Smooth muscle cell (in vitro differentiated cells): ENCODE measurements around the gene C16orf46. TPM values are rescaled to one million over a fixed set of nuclear protein-coding genes. Genes with fewer than 3 reads are reported as not detected.
A peak's percentile ranks its signal among the peaks of the same experiment; 100 is the strongest.

Experiments
- DNase-seq: peaks from one replicate; lab custom pipeline; 2025; ENCODE audit not compliant: unreplicated experiment; lab: John Stamatoyannopoulos, UW
- H2AFZ ChIP-seq: fragments of 200-600 bp; sonication (generic); 2 replicates; pipeline ENCODE4 v1.6.0; 2016; ENCODE audit warnings: antibody characterized with exemption, low read depth, mild to moderate bottlenecking
- H3F3A ChIP-seq: fragments of 200-600 bp; sonication (generic); 2 replicates; pipeline ENCODE4 v1.6.0; 2017; ENCODE audit warnings: antibody characterized with exemption, low read depth
- H3K27ac ChIP-seq: fragments of 200-600 bp; sonication (generic); 2 replicates; pipeline ENCODE4 v1.5.1; 2016; ENCODE audit warnings: low read depth, mild to moderate bottlenecking
- H3K27me3 ChIP-seq: fragments of 200-600 bp; sonication (generic); 2 replicates; pipeline ENCODE4 v1.6.1; 2016; ENCODE audit warnings: low read depth, mild to moderate bottlenecking
- H3K36me3 ChIP-seq: fragments of 200-600 bp; sonication (generic); 2 replicates; pipeline ENCODE4 v1.5.1; 2016; ENCODE audit warnings: low read depth
- H3K4me1 ChIP-seq: fragments of 200-600 bp; sonication (generic); 2 replicates; pipeline ENCODE4 v1.5.1; 2016; ENCODE audit warnings: low read depth
- H3K4me2 ChIP-seq: fragments of 200-600 bp; sonication (generic); 2 replicates; pipeline ENCODE4 v1.6.0; 2016; ENCODE audit warnings: mild to moderate bottlenecking
- H3K4me3 ChIP-seq: fragments of 200-600 bp; sonication (generic); 2 replicates; pipeline ENCODE4 v1.5.1; 2016; ENCODE audit warnings: mild to moderate bottlenecking
- H3K79me2 ChIP-seq: fragments of 200-600 bp; sonication (generic); 2 replicates; pipeline ENCODE4 v1.6.0; 2016; ENCODE audit warnings: low read depth, mild to moderate bottlenecking
- H3K9ac ChIP-seq: fragments of 200-600 bp; sonication (generic); 2 replicates; pipeline ENCODE4 v1.6.0; 2016; ENCODE audit warnings: low read depth
- H3K9me3 ChIP-seq: fragments of 200-600 bp; sonication (generic); replicated peaks from 2 replicates; pipeline ENCODE4 v1.5.1; 2016; ENCODE audit warnings: low read depth
- H4K20me1 ChIP-seq: fragments of 200-600 bp; sonication (generic); 2 replicates; pipeline ENCODE4 v1.6.0; 2016; ENCODE audit warnings: low read depth
- WGBS: methylation state at CpG from one replicate; pipeline ENCODE4 v1.1.7; 2016; ENCODE audit warnings: low lambda C conversion rate; 5-methylcytosine and 5-hydroxymethylcytosine counted together
- polyA plus RNA-seq: library from polyadenylated mRNA; unstranded; fragments of >200 nt; fragmentation: Nextera tagmentation; extraction: Ambion mirVana; gene quantifications from 2 replicates; pipeline ENCODE4 v1.2.1, GENCODE V29; 2016
- total RNA-seq: library from RNA; depleted of rRNA; stranded (reverse); fragments of >200 nt; gene quantifications from 2 replicates; pipeline ENCODE4 v1.2.3, GENCODE V29; 2014
- TF ChIP-seq, protein P1 (sequence below): fragments of 200-600 bp; sonication (generic); IDR thresholded peaks from 2 replicates; pipeline ENCODE4 v1.5.1; 2017; ENCODE audit warnings: borderline replicate concordance, mild to moderate bottlenecking, antibody characterized with exemption; ENCODE audit not compliant: insufficient read depth, poor library complexity, severe bottlenecking

Gene C16orf46
- total and polyA plus RNA-seq, 2 experiments from 2014 or later: 0.76 to 1.1 TPM

DNA sequence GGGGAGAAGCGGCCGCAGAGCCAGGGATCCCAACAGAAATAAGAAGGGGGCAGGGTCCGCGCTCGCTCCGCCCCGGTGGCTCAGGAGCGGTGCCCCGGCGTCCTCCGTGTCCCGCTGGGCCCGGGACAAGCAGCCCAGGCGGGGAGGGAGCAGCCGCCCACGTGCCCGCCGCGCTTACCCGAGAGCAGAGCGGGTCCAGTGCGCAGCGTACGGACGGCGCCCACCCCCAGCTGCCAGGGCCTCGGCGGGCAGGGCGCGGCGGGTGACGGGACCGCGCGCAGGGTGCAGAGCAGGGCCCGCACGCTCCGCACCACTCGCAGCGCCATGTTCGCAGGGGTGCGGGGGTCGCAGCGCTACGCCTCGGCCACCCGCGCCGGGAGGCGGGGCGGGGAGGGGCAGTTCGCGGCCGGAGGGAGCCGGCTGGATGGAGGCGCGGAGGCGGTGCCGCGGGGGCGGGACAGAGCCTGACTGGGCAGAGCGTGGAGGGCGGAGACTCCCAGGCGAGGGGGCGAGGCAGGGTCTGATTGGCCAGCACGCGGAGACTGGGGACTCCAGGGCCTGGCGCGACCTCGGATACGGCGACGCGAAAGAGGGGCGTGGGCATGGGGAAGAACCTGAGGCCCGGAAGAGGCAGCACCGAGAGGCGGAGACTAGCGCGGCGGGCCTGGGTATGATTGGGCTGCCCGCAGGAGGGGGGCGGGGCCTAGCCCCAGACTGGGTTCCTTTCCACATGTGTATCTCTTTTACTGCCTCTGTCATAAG is 19.1 kb upstream of the C16orf46 start, which contains the start of gene GCSH:
Gene GCSH, minus strand, starts transcription at position 443 of the 762 bp plus-strand sequence. Its CDS starts 117 bp downstream, at position 326.
- TF ChIP-seq, protein P1, sequence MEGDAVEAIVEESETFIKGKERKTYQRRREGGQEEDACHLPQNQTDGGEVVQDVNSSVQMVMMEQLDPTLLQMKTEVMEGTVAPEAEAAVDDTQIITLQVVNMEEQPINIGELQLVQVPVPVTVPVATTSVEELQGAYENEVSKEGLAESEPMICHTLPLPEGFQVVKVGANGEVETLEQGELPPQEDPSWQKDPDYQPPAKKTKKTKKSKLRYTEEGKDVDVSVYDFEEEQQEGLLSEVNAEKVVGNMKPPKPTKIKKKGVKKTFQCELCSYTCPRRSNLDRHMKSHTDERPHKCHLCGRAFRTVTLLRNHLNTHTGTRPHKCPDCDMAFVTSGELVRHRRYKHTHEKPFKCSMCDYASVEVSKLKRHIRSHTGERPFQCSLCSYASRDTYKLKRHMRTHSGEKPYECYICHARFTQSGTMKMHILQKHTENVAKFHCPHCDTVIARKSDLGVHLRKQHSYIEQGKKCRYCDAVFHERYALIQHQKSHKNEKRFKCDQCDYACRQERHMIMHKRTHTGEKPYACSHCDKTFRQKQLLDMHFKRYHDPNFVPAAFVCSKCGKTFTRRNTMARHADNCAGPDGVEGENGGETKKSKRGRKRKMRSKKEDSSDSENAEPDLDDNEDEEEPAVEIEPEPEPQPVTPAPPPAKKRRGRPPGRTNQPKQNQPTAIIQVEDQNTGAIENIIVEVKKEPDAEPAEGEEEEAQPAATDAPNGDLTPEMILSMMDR: no peak
- Histone ChIP-seq H3K4me1 (no peaks in the 10 kb centered on the region), H3K36me3 (no peaks in the 10 kb centered on the region), H3K9ac (peak within 1 kb of the TSS; percentile 64), H3F3A (peaks cover 6% of the 10 kb centered on the region), H3K4me2 (peak within 1 kb of the TSS; percentile 99), H3K4me3 (peak within 1 kb of the TSS; percentile 93), H3K9me3 (no peaks in the 10 kb centered on the region), H3K27ac (peak within 1 kb of the TSS; percentile 62), H2AFZ (peak within 1 kb of the TSS; percentile 91), H3K79me2 (peaks cover 15% of the 10 kb centered on the region), H3K27me3 (no peaks in the 10 kb centered on the region), H4K20me1 (no peaks in the 10 kb centered on the region)
- DNase-seq: peak; percentile 94
- 8% methylated on average over 35 of the region's 83 CpGs for WGBS

DNA sequence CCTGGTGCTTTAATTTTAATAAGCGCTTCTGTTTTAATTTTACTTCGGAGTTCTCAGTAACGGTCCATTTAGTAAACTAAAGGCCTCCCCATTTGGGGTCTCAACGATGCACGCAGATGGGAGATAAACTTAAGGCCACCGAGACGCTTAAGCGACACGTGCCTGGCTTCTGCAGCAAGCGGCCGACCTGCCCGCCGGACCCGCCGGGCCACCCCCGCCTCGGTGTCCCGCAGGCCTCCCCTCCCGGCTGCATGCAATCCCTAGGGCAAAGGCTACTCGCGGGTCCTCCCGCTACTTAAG is 18.6 kb upstream of the C16orf46 start:
- Histone ChIP-seq H3K9me3 (no peaks in the 10 kb centered on the region), H3K9ac (peak overlapping the region; percentile 64), H3F3A (peaks cover 6% of the 10 kb centered on the region), H3K27ac (peak overlapping the region; percentile 62), H3K4me2 (peak overlapping the region; percentile 99), H4K20me1 (no peaks in the 10 kb centered on the region), H3K36me3 (no peaks in the 10 kb centered on the region), H3K27me3 (no peaks in the 10 kb centered on the region), H2AFZ (peak overlapping the region; percentile 91), H3K4me3 (peak overlapping the region; percentile 93), H3K4me1 (no peaks in the 10 kb centered on the region), H3K79me2 (peaks cover 15% of the 10 kb centered on the region)
- TF ChIP-seq, protein P1: no peak
- DNase-seq: no peak
- WGBS: 1% methylated on average over 22 of the region's 22 CpGs

DNA sequence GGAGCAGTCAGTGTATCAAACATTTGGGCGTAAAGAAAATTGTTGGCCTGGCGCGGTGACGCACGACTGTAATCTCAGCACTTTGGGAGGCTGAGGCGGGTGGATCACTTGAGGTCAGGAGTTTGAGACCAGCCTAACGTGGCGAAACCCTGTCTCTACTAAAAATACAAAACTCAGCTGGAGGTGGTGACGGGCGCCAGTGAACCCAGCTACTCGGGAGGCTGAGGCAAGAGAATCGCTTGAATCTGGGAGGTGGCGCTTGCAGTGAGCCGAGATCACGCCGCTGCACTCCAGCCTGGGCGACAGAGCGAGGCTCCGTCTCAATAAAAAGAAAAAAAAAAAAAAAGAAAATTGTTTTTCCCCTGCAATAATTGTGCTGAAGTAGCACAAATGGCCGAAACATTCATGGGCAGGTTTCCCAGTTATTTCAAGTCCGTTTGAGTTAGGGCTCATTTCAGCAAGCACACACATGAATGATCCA is 17.8 kb upstream of the C16orf46 start:
- Histone ChIP-seq H2AFZ (no peak overlapping the region), H3K9me3 (no peaks in the 10 kb centered on the region), H3K27me3 (no peaks in the 10 kb centered on the region), H3K4me1 (no peaks in the 10 kb centered on the region), H3K4me3 (peak overlapping the region; percentile 93), H3K79me2 (peaks cover 15% of the 10 kb centered on the region), H3F3A (peaks cover 6% of the 10 kb centered on the region), H3K4me2 (peak overlapping the region; percentile 99), H4K20me1 (no peaks in the 10 kb centered on the region), H3K36me3 (no peaks in the 10 kb centered on the region), H3K27ac (no peak overlapping the region), H3K9ac (no peak overlapping the region)
- TF ChIP-seq, protein P1: no peak
- WGBS: 47% methylated on average over 21 of the region's 21 CpGs
- no peak for DNase-seq

DNA sequence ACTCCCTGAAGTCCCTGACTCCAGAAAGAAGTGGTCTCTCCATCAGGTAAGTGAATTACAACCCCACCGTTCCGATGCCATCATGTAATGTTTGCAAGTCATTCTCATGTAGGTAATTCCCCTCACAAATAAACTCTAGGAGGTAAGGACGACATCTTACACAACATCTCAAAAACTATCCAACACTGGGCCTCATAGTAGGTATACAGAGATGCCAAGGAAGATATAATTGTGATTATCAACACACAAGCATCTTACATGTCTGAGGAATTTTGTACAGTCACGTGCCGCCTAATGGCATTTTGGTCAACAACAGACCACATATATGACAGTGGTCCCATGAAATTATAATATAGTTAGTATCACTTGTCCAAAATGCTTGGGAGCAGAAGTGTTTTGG is 11.8 kb upstream of the C16orf46 start:
- TF ChIP-seq, protein P1: no peak
- Histone ChIP-seq H3K4me1 (no peaks in the 10 kb centered on the region), H3K79me2 (peaks cover 12% of the 10 kb centered on the region), H3K36me3 (no peaks in the 10 kb centered on the region), H3K27ac (no peak overlapping the region), H3K4me2 (no peak overlapping the region), H3K27me3 (no peaks in the 10 kb centered on the region), H3K9ac (no peak overlapping the region), H3F3A (no peaks in the 10 kb centered on the region), H3K9me3 (no peaks in the 10 kb centered on the region), H4K20me1 (no peaks in the 10 kb centered on the region), H2AFZ (no peak overlapping the region), H3K4me3 (no peak overlapping the region)
- 99% methylated on average over 5 of the region's 5 CpGs for WGBS
- no peak for DNase-seq
